ENCODE measurements around the gene HSPB1. TPM values are rescaled to one million over a fixed set of nuclear protein-coding genes. Genes with fewer than 3 reads are reported as not detected.

The HSPB1 gene
- total and polyA plus RNA-seq, 2 experiments from 2014 or later = 48.1 to 437 TPM

DNA sequence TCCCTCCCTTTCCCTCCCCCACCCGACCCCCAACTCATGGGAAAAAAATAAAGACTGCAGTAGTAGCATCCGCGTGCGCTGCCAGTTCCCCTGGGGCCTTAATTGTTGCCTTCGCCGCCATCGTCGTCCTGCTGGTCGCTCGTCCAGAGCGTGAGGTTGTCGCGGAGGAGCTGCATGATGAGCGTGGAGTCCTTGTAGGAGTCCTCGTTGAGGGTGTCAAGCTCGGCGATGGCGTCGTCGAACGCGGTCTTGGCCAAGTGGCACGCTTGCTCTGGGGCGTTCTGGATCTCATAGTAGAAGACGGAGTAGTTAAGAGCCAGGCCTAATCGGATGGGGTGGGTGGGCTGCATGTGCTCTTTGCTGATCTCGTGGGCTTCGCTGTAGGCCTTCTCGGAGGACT, 27.0 kb downstream of the HSPB1 start:
- H3K4me3 Mint-ChIP-seq = no peak overlapping the region
- peaks cover 76% of the 10 kb centered on the region for H4K20me1 ChIP-seq (replicated peaks; ENCODE audit: insufficient read depth)
- H3K9me3 Mint-ChIP-seq = no peaks in the 10 kb centered on the region
- peaks cover 89% of the 10 kb centered on the region for H3K36me3 Mint-ChIP-seq (ENCODE audit: low read depth)
- H3K27me3 Mint-ChIP-seq (ENCODE audit: insufficient read depth, low read depth, poor library complexity) = peaks cover 7% of the 10 kb centered on the region
- H3K4me1 ChIP-seq (ENCODE audit: insufficient read depth) = peaks cover 7% of the 10 kb centered on the region; the same call in 1 of the 2 replicates
- no peaks in the 10 kb centered on the region for H3K9me2 ChIP-seq (ENCODE audit: insufficient read depth)
- DNase-seq (ENCODE audit: low spot score) (no peak), ATAC-seq (no peak)
- no peak overlapping the region for H3K27ac ChIP-seq (ENCODE audit: low read depth)
- H3K4me3 ChIP-seq = no peak overlapping the region
- peaks cover 50% of the 10 kb centered on the region for H3F3A ChIP-seq (replicated peaks; ENCODE audit: low read depth)
- H3K36me3 ChIP-seq (ENCODE audit: insufficient read depth) = peaks cover 40% of the 10 kb centered on the region
- H3K27me3 ChIP-seq (ENCODE audit: insufficient read depth) = no peaks in the 10 kb centered on the region
- peaks cover 33% of the 10 kb centered on the region for H3K4me1 Mint-ChIP-seq
- peaks cover 99% of the 10 kb centered on the region for H3K79me2 ChIP-seq (replicated peaks; ENCODE audit: insufficient read depth)
- TF ChIP-seq, protein P1, sequence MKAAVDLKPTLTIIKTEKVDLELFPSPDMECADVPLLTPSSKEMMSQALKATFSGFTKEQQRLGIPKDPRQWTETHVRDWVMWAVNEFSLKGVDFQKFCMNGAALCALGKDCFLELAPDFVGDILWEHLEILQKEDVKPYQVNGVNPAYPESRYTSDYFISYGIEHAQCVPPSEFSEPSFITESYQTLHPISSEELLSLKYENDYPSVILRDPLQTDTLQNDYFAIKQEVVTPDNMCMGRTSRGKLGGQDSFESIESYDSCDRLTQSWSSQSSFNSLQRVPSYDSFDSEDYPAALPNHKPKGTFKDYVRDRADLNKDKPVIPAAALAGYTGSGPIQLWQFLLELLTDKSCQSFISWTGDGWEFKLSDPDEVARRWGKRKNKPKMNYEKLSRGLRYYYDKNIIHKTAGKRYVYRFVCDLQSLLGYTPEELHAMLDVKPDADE (IDR thresholded peaks at IDR 0.05) = no peak
- TF ChIP-seq STAT1 (IDR thresholded peaks at IDR 0.05; ENCODE audit: unreplicated experiment) (no peak), EZH2 (IDR thresholded peaks at IDR 0.05; ENCODE audit: low read depth, unreplicated experiment) (no peak), CREB1 (CRISPR knock-in tag; IDR thresholded peaks at IDR 0.05; ENCODE audit: low read depth) (no peak), JUNB (IDR thresholded peaks at IDR 0.05; ENCODE audit: unreplicated experiment) (no peak), ZNF114 (CRISPR knock-in tag; IDR thresholded peaks at IDR 0.05) (no peak), POLR2AphosphoS5 (IDR thresholded peaks at IDR 0.05; ENCODE audit: low read depth) (no peak), NANOG (IDR thresholded peaks at IDR 0.05; ENCODE audit: borderline replicate concordance) (no peak), ZNF331 (CRISPR knock-in tag; IDR thresholded peaks at IDR 0.05; ENCODE audit: low read depth) (no peak), EZH2phosphoT487 (IDR thresholded peaks at IDR 0.05; ENCODE audit: unreplicated experiment) (no peak)
- TF ChIP-seq, protein P2, sequence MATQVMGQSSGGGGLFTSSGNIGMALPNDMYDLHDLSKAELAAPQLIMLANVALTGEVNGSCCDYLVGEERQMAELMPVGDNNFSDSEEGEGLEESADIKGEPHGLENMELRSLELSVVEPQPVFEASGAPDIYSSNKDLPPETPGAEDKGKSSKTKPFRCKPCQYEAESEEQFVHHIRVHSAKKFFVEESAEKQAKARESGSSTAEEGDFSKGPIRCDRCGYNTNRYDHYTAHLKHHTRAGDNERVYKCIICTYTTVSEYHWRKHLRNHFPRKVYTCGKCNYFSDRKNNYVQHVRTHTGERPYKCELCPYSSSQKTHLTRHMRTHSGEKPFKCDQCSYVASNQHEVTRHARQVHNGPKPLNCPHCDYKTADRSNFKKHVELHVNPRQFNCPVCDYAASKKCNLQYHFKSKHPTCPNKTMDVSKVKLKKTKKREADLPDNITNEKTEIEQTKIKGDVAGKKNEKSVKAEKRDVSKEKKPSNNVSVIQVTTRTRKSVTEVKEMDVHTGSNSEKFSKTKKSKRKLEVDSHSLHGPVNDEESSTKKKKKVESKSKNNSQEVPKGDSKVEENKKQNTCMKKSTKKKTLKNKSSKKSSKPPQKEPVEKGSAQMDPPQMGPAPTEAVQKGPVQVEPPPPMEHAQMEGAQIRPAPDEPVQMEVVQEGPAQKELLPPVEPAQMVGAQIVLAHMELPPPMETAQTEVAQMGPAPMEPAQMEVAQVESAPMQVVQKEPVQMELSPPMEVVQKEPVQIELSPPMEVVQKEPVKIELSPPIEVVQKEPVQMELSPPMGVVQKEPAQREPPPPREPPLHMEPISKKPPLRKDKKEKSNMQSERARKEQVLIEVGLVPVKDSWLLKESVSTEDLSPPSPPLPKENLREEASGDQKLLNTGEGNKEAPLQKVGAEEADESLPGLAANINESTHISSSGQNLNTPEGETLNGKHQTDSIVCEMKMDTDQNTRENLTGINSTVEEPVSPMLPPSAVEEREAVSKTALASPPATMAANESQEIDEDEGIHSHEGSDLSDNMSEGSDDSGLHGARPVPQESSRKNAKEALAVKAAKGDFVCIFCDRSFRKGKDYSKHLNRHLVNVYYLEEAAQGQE (IDR thresholded peaks at IDR 0.05; ENCODE audit: unreplicated experiment) = no peak
- TF ChIP-seq, protein P3, sequence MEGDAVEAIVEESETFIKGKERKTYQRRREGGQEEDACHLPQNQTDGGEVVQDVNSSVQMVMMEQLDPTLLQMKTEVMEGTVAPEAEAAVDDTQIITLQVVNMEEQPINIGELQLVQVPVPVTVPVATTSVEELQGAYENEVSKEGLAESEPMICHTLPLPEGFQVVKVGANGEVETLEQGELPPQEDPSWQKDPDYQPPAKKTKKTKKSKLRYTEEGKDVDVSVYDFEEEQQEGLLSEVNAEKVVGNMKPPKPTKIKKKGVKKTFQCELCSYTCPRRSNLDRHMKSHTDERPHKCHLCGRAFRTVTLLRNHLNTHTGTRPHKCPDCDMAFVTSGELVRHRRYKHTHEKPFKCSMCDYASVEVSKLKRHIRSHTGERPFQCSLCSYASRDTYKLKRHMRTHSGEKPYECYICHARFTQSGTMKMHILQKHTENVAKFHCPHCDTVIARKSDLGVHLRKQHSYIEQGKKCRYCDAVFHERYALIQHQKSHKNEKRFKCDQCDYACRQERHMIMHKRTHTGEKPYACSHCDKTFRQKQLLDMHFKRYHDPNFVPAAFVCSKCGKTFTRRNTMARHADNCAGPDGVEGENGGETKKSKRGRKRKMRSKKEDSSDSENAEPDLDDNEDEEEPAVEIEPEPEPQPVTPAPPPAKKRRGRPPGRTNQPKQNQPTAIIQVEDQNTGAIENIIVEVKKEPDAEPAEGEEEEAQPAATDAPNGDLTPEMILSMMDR (conservative IDR thresholded peaks at IDR 0.05; ENCODE audit: low read depth in 2 of 2) = no peak
- TF ChIP-seq, protein P4, sequence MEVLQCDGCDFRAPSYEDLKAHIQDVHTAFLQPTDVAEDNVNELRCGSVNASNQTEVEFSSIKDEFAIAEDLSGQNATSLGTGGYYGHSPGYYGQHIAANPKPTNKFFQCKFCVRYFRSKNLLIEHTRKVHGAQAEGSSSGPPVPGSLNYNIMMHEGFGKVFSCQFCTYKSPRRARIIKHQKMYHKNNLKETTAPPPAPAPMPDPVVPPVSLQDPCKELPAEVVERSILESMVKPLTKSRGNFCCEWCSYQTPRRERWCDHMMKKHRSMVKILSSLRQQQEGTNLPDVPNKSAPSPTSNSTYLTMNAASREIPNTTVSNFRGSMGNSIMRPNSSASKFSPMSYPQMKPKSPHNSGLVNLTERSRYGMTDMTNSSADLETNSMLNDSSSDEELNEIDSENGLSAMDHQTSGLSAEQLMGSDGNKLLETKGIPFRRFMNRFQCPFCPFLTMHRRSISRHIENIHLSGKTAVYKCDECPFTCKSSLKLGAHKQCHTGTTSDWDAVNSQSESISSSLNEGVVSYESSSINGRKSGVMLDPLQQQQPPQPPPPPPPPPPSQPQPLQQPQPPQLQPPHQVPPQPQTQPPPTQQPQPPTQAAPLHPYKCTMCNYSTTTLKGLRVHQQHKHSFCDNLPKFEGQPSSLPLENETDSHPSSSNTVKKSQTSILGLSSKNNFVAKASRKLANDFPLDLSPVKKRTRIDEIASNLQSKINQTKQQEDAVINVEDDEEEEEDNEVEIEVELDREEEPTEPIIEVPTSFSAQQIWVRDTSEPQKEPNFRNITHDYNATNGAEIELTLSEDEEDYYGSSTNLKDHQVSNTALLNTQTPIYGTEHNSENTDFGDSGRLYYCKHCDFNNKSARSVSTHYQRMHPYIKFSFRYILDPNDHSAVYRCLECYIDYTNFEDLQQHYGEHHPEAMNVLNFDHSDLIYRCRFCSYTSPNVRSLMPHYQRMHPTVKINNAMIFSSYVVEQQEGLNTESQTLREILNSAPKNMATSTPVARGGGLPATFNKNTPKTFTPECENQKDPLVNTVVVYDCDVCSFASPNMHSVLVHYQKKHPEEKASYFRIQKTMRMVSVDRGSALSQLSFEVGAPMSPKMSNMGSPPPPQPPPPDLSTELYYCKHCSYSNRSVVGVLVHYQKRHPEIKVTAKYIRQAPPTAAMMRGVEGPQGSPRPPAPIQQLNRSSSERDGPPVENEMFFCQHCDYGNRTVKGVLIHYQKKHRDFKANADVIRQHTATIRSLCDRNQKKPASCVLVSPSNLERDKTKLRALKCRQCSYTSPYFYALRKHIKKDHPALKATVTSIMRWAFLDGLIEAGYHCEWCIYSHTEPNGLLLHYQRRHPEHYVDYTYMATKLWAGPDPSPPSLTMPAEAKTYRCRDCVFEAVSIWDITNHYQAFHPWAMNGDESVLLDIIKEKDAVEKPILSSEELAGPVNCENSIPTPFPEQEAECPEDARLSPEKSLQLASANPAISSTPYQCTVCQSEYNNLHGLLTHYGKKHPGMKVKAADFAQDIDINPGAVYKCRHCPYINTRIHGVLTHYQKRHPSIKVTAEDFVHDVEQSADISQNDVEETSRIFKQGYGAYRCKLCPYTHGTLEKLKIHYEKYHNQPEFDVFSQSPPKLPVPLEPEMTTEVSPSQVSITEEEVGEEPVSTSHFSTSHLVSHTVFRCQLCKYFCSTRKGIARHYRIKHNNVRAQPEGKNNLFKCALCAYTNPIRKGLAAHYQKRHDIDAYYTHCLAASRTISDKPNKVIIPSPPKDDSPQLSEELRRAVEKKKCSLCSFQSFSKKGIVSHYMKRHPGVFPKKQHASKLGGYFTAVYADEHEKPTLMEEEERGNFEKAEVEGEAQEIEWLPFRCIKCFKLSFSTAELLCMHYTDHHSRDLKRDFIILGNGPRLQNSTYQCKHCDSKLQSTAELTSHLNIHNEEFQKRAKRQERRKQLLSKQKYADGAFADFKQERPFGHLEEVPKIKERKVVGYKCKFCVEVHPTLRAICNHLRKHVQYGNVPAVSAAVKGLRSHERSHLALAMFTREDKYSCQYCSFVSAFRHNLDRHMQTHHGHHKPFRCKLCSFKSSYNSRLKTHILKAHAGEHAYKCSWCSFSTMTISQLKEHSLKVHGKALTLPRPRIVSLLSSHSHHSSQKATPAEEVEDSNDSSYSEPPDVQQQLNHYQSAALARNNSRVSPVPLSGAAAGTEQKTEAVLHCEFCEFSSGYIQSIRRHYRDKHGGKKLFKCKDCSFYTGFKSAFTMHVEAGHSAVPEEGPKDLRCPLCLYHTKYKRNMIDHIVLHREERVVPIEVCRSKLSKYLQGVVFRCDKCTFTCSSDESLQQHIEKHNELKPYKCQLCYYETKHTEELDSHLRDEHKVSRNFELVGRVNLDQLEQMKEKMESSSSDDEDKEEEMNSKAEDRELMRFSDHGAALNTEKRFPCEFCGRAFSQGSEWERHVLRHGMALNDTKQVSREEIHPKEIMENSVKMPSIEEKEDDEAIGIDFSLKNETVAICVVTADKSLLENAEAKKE (CRISPR knock-in tag; IDR thresholded peaks at IDR 0.05) = no peak
- no peak overlapping the region for H3K27ac Mint-ChIP-seq
- H2AFZ ChIP-seq = no peak overlapping the region
- no peak overlapping the region for H3K4me2 ChIP-seq
